Renal pelvis (tissue), 4 donors: ENCODE results near the gene NUP88. TPM values are rescaled to one million over a fixed set of nuclear protein-coding genes. Genes with fewer than 3 reads are reported as not detected.

Experiments used
- DNase-seq: peaks from one replicate; pipeline ENCODE4 v3.0.0-alpha.2; 2013
- polyA plus RNA-seq, 3 donors: library from polyadenylated mRNA; unstranded; fragments of 120-200 nt; gene quantifications; one replicate each; pipeline ENCODE4 v1.2.1, GENCODE V29; 2013; ENCODE audit not compliant: insufficient read length in 3 of 3

Gene NUP88
- polyA plus RNA-seq, 3 donors = 65.0 to 80.9 (median 77.2) TPM

DNA sequence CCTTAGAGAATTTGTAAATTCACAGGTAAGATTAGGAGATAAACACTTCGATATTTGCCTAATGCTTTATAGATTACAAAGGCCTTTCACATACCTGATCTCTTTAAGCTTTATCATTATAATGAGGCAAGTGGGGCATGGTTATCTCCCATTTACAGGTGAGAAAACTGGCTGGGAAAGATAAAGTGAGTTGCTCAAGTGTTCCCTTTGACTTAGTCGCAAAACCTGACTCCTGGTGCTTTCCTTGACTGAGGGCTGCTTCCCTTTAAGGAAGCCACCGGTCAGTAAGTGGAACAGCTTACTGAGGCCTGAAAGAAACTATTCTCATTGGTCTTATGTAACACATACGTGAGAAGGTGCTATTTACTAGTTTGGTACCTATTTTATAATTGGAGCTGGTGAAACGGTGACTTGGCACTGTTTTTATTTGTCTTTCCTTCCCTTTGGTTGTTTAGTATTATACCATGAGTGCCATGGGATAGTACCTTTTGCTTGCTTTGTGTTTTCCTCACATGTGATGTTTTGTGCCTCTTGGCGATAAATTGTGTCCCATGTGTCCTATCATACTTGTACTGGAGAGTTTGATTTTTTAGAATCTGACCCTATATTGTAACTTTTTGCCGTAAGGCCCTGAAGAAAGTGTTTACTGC, 57.2 kb downstream of the NUP88 start:
- no peak for DNase-seq

DNA sequence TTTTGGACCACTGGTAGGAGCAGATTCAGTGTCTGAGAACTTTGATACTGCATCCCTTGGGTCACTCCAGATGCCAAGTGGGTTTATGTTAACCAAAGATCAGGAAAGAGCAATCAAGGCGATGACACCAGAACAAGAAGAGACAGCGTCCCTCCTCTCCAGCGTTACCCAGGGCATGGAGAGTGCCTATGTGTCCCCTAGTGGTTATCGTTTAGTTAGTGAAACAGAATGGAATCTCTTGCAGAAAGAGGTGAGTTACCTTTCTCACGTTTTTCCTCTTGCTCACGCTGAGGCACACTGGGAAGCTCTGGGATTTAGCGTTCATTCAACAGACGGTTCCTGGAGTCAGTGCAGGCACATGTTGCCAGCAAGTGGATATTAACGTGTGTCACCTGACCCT, 58.0 kb downstream of the NUP88 start:
- DNase-seq = no peak

- DNase-seq = no peak
Measured at GRCh38 chr17:5355421-5356129, 63.9 kb downstream of the NUP88 start.

- DNase-seq = no peak
Measured at GRCh38 chr17:5354886-5355415, 64.5 kb downstream of the NUP88 start.

DNA sequence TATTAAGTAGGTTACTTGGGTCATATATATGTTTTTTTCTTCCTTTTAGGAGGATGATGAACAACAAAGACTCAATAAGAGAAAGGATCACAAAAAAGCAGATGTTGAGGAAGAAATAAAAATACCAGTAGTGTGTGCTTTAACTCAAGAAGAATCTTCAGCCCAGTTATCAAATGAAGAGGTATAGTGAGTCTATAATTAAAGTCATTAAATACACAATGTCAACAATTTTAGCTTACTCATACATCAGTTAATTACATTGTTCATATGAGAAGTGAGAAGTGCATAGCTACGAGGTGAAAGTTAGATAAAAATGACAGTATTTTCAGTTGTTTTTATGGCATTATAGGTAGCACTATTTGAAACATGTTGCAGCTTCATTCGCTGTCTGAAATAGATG, 65.2 kb downstream of the NUP88 start:
- no peak for DNase-seq

DNA sequence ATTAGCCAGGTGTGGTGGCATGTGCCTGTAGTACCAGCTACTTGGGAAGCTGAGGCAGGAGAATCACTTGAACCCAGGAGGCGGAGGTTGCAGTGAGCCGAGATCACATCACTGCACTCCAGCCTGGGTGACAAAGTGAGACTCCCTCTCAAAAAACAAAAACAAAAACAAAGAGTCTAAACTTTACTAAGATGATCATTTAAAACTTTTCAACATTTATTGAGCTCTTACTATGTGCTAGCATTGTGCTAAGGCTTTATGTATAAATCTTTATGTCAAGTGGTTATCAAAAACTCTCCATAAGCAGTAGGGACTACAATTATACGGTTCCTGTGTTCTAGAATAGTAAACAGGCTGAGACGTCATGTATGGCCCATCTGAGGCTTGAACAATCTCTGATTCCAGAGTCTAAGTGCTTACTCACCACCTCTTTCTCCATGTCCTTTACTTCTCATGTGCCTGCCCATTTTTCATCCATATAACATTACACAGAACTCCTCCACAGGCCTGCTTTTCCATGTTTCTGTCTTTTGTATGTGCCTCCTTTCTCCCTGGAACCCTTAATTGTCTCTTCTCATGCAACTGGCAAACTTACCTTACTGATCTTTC, 66.7 kb downstream of the NUP88 start:
- DNase-seq = no peak

- DNase-seq = no peak
Measured at GRCh38 chr17:5344914-5345313, 74.5 kb downstream of the NUP88 start.

Other genes with a start within 250 kb of the NUP88 start
- gene ZNF594, start 227.8 kb downstream of the NUP88 start, polyA plus RNA-seq = 10 to 100 TPM; 18.7 to 27.6 (median 26.2) TPM
- gene SCIMP, start 184.8 kb downstream of the NUP88 start, polyA plus RNA-seq = 1 to 10 TPM in 2 of 3 donors, under 1 TPM in 1; 0.91 to 2.2 (median 1.4) TPM
- gene RABEP1, start 137.4 kb downstream of the NUP88 start, polyA plus RNA-seq = 10 to 100 TPM; 58.9 to 68.4 (median 59.0) TPM
- 10 to 100 TPM; 63.7 to 91.1 (median 89.8) TPM for gene RPAIN, start 520 bp upstream of the NUP88 start, polyA plus RNA-seq
- 100 to 1,000 TPM; 135 to 161 (median 156) TPM for gene C1QBP, start 19.5 kb upstream of the NUP88 start, polyA plus RNA-seq
- 10 to 100 TPM; 15.9 to 22.4 (median 21.1) TPM for gene DHX33, start 49.3 kb upstream of the NUP88 start, polyA plus RNA-seq
- 10 to 100 TPM; 78.8 to 83.0 (median 82.2) TPM for gene DERL2, start 66.5 kb upstream of the NUP88 start, polyA plus RNA-seq
- gene MIS12, start 66.9 kb upstream of the NUP88 start, polyA plus RNA-seq = 10 to 100 TPM; 35.1 to 46.6 (median 44.2) TPM
- 10 to 100 TPM; 45.1 to 67.0 (median 51.7) TPM for gene NLRP1, start 164.8 kb upstream of the NUP88 start, polyA plus RNA-seq